ENCODE measurements around the gene PRKAA2. TPM values are rescaled to one million over a fixed set of nuclear protein-coding genes. Genes with fewer than 3 reads are reported as not detected.

Gene PRKAA2
- total RNA-seq, 1 donor from 2014 or later = 81.1 TPM

DNA sequence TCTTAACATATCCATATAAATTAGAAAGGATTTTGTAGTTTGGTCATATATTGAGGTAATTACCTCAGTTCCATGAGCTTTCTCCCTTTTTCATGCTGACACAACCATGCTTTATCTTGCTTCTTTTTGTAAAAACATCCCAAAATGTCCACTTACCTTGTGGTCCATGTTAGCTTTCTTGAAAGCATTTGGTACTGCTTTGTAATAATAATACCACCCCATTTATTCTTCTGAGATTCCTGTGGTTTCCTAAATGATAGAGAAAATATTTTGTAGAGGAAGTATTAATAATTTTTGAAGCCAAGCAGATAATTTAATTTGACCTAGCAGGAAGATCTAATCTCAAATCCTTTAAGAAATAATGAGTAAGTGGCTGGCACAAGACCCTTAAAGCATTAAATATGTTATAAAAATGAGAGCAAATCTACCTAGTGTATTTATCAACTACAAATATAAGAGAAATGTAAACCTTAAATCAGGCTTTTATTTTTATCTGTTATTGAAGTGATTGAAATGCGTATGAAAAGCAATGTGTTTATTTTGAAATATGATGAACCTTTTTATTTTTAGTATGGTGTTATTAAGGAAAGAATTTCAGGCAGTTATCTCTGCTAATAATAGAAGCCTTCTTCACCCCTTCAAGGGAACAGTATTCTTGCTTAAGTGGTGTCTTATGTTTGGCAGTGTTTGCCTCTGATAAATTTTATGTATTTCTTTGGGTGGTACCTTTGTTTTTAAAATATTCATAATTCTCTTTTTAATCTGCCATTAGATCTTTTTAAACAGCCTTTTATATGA lies 9.2 kb downstream of the PRKAA2 start:
- DNase-seq = peak; percentile 24

DNA sequence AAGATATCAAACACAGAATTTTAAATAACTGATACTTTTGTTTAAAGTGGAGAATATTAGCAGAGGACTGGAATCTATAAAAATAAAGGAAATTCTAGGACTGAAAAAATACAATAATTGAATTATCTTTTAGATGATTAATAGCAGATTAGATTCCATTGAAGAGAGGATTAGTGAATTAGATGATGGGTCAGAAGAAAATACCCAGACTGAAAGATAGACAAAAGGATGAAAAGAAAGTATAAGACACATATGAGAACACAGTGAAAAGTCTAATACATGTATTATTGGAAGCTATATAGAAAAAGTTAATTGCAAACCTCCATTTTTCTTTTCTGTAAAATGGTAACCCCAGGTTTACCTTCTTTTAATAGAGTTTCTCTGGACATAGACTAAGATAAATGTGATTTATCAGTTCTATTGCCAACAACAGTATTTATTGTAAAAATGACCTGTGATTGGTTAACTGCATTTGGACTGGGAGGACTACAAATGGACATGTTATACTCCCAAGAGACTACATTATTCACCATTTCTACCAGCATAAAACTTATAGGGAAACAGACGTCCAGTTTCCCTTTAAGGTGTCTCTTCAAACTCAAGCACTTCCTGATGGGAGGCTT lies 11.0 kb downstream of the PRKAA2 start:
- no peak for DNase-seq

DNA sequence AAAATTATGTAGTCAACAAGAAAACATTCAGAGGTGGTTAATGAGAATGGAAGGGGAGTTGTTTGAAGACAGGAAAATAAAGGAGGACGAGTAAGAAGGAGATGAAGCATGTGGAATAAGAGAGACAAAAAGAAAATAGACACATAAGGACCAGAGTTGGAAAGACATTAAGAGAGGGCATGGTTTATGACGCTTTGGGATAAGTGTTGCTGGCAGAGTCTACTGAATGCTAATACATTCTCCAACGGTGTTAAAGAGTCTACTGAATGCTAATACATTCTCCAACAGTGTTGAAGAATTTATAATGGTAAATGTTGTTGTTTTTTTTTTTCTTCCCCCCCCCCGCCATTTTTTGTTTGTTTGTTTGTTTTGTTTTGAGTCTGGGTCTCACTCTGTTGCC lies 13.1 kb downstream of the PRKAA2 start:
- no peak for DNase-seq

DNA sequence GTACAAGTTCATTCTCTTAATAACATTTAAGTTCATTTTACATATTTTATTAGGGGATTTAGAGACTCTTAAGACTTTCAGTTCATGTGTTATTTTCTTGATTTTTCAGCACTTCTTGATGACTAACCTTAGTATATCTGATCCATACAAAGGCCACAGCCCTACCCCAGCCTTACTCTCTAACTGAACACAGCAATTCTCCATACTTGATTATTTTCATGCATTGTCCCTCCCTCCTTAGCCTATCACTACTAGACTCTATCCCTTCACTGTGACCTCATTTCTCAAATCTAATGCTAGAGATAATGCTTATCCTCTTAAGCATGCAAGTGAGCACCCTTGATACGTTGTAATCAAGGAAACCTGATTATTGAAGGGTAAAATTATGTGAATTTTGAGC lies 15.2 kb downstream of the PRKAA2 start:
- no peak for DNase-seq

DNA sequence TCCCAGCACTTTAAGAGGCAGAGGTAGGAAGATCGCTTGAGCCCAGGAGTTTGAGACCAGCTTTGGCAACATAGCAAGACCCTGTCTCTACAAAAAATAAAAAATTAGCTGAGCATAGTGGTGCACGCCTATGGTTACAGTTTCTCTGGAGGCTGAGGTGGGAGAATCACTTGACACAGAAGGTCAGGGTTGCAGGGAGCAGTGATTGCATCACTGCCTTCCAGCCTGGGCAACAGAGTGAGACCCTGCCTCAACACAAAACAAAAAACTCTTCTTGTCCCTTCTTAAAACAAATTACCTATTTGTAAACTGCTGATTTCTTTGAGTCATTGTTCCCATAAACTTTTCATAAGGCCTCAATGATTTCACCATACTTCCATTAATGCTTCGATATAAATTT lies 18.7 kb downstream of the PRKAA2 start:
- no peak for DNase-seq

DNA sequence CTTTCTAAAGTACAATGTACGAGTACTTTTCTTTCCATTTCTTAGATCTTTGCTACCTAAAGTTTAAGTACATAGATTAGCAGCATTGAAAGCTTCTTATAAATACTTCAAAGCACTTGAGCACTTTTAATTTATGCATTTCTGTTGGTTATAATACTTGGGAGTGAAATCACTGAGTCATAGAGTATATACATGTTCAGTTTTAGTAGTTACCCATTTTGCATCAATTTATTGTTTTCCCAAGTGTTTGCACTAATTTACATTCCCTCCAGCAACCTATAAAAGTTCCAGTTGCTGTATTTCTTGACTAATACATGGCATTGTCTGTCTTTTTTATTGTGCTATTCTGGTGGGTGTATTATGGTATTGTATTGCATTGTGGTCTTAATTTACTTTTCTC lies 20.3 kb downstream of the PRKAA2 start:
- no peak for DNase-seq

DNA sequence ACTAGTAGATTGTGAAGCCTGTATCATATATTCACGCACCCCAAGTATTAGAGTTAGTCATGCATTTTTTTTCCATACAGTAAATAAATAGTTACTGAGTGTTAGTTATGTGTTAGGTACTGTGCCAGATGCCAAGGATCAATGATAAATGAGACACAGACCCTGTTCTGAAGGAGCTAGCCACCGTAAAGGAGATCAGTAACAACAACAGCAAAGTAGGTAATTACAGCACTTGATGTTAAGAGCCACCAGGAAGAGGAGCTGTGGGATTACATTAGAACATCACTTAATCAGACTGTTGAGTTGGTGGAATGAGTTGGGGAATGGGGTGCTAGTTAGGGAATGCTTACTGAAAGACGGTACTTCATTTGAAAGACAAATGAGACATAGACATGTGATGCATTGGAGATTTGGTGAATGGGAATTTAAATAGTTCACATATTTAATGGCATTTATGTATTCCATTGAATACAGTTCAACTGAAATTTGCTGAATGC lies 21.0 kb downstream of the PRKAA2 start:
- DNase-seq = no peak

DNA sequence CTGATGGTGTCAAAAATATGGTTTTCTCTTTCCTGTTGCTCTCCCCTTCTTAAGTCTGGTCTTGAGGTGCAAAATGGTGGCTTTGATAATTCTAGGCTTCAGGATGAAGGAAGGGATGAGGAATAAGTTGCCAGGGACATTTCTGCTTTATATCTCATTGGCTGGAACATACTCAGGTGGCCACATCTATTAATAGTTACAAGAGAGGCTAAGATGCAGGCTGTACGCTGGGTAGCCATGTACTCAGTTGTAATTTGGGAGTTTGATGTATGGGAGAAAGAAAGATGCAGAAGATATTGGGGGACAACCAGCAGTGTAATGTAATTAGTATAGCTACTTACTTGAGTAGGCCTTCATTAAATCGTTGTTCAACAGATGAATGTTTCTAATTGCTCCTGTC lies 25.2 kb downstream of the PRKAA2 start:
- DNase-seq = no peak

DNA sequence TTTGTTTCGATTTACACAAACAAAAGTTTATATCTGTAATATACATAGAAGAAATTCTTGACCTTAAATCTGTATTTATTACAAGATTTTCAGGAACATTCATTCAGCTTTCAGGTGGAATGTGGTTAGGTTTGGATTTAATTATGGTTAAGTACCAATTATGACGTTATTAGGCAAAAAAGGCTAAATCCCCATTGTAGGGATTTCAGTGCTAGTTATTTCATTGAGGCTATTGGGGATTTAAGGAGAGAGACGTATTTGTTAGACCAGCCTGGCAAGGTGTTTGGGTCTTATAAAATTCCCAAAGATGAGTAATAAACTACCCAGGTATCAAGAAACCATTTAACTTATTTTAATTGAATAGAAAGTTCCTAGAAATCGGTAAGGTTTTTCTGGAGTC lies 26.0 kb downstream of the PRKAA2 start:
- DNase-seq = no peak

DNA sequence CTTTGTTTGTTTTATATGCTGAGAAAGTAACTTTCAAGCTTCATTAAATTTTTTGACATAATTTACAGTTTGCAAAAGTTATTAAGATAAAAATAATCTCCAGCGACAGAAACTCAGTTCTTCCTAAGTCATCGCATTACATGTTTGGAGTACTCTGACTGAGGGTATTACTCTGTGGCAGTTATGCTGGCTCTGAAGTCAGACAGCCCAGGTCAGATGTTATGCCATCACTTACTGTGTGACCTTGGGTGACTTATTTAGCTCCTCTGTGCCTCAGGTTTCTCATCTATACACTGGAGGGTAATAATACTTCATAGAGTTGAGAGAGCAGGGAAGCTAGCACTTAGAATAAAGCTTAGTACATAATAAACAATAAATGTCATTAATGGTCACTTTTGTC lies 26.4 kb downstream of the PRKAA2 start:
- no peak for DNase-seq

DNA sequence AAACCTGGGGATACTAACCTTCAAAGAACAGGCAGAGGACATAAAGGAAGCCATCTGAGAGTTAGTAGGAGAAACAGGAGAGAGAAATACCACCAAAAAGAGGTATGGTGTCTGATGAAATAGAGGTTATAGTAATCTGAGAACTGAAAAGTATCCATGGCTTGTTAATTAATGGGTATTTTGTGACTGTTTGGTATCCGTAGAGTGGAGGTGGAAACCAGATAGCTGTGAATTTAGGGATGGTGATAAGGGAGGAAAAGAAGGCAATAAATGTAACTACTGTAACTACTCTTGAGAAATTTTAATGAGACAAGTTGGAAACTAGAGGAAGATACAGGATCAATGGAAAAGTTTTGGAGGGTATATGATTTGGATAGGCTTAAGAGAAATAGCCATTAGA lies 27.5 kb downstream of the PRKAA2 start:
- no peak for DNase-seq

DNA sequence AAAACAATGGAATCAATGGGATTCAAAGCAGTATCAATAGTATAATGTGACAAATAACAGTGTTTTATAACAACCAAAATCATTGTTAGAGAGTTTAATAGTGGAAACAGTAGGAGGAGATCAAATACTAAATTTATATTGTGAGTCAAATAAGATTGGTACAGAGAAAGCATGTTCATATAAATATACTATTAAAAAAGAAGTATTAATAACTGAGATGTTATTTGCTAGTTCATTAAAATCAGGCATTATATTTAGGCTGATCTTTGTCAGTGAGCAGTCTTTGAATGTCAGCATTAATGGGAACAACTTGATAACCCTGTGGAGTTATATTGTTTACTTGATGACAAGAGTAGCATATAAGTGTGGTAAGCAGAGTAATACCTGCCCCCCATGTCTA lies 30.6 kb downstream of the PRKAA2 start:
- no peak for DNase-seq

DNA sequence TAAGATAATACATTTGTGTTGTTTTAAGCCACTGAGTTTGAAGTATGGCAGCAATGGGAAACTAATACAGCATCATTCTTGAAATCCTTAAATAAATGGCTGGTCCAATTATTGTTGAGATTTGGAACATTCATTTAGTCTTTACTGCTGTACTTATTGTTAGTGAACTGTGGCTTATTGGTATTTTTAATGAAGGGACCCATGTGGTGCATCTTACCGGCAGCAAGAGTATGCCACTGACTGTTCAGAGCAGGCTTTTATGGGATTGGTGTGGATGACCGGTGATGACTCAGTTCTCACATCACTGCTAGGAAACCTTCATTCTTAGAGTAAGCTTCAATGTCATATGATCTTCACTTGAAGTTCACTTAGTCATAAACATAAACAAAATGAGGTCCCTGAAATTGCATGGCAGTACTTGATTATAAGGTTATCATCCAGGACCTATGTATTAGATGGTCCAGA lies 31.5 kb downstream of the PRKAA2 start:
- no peak for DNase-seq

DNA sequence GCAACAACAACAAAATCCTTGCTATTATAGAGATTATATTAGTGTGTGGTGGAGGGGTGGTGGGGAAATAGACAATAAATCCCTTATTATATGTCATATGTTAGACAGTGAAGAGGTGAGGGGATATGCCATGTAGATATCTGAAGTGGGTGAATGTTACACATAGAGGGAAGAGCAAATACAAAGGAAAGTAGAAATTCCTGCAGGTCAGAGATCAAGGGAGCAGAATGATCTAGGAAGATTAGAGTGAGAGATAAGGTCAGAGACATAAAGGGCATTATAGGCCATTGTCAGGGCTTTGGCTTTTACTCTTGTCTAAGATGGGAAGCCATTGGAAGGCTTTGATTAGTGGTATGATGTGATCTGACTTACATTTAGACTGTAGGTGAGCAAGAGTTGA lies 38.5 kb downstream of the PRKAA2 start:
- DNase-seq = no peak

DNA sequence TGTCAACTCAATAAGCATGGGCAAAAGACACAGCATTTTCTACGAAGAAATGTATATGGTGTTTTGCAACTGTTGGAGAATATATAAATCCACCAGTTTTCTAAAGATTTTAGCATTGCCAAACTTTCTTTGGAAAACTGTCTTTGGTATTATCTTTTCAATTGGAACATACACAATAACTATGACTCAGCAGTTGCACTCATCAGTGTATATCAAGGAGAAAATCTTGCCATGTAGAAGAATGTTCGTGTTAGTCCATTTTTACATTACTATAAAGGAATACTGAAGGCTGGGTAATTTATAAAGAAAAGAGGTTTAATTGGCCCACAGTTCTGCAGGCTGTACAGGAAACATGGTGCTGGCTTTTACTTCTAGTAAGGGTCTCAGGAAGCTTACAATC lies 41.1 kb downstream of the PRKAA2 start:
- DNase-seq = no peak

DNA sequence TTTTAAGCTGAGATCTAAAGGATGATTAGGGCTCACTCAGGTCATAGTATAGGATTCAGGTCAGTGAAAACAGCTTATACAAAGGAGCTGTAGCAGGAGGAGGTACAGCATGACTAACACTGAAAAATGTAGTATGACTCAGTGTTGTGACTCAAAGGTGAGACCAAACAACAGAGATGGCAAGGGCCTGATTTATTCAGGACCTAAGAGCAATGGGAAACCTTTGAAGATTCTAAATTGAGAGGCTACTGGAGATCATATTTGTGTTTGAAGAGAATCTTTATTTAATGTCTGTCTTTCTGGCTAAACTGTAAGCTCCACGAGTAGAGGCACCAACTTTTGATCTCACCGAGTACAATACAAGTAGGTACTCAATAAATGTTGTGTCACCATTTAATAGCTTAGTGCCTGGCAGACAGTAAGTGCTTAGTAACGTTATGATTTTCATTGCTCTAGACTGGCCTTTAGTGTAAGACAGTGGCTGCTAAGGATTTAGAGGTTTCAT lies 43.5 kb downstream of the PRKAA2 start:
- no peak for DNase-seq

DNA sequence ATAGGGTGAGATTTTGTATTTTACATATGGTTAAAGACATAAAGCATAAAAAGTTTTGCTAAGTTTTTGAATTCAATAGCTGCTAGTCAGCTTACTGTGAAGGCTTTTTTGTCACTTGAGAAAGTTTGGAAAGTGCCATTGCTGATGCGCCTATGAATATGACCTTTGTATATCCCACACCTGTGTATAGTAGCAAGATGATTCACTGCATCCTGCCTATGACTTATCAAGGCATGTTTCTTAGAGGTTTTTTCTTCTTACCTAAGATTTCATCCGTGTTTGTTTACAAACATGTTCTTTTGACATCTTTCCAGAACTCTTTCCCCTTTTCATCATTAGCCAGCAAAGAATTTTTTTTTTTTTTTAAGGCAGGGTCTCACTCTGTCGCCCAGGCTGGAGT lies 51.5 kb downstream of the PRKAA2 start:
- no peak for DNase-seq

DNA sequence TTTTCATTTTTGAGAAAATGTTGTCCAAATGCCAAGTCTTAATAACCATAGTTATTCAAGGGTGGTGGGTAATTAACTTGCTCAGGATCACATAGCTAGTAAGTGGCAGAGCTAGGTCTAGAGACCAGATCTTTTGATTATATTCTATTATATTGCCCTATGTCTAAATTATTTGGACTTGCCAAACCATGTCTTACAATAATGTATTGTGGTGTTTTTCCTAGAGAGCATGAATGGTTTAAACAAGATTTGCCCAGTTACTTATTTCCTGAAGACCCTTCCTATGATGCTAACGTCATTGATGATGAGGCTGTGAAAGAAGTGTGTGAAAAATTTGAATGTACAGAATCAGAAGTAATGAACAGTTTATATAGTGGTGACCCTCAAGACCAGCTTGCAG lies 58.6 kb downstream of the PRKAA2 start:
- no peak for DNase-seq

DNA sequence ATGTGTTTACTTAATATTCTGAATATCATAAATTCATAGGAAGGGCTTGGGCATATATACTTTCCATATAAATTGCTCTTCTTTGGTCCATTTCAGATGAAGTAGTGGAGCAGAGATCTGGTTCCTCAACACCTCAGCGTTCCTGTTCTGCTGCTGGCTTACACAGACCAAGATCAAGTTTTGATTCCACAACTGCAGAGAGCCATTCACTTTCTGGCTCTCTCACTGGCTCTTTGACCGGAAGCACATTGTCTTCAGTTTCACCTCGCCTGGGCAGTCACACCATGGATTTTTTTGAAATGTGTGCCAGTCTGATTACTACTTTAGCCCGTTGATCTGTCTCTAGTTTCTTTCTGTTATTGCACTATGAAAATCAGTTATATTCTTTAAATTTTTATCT lies 62.3 kb downstream of the PRKAA2 start:
- no peak for DNase-seq

DNA sequence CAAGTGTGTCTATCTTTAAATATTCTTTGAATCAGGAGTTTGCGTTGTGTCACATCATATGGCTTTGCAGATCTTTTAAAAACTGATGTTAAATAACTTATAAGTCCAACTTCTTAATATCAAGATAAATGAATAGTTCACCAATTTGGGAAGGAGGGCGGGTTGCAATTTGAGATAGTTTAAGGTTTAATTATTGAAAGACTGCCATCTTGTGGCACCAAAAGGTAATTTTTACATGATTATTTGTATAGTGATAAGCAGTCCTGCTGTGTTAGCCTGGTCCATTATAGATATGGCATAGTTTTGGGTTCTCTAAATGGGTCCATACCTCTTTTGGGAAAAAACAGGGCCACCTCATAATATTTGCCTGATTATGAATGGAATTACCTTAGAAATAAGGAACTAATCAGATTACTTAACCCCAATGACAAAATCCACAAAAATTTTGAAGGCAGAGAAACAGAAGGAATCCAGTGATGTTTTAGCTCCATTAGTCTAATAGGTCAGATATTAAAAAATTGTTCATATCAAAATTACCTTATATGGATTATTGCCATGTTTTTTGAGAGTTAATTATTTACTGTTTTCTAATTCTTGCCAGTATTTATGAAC lies 64.3 kb downstream of the PRKAA2 start:
- DNase-seq = peak; percentile 81

DNA sequence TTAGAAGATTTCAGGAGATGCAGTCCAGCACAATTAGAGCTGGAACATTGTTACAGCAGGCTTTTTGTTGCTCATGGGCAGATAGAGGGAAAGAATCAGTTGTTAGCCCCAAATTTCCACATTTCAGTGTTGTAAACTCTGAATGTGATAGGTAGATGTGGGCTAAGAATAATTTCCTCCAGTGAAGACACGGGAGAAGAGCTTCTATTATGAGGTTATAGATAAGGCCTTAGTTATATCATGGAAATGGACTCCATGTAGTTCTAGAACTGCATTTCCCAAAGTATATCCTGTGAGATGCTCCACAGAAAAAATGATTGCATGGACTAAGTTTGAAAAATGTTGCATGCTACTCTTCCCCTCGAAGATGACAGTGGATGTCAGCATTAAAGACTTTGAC lies 64.9 kb downstream of the PRKAA2 start:
- no peak for DNase-seq

DNA sequence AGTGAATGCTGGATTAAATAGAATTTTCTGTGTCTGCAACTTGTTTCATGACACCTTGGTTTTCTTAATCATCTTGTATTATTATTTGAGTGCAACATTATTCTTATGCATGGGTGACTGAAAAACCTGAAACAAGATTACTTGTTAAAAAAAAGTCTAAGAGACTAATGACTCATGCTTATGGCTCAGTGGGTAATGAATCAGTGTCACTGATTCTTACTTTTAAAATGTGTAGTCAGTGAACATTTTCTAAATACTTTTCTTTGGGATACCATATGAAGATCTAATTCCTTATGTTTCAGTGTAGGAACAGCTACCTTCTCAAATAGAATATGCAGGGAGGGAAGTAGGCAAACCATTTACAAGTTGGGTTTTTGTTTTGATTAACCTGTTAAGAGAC lies 65.5 kb downstream of the PRKAA2 start:
- DNase-seq = no peak

DNA sequence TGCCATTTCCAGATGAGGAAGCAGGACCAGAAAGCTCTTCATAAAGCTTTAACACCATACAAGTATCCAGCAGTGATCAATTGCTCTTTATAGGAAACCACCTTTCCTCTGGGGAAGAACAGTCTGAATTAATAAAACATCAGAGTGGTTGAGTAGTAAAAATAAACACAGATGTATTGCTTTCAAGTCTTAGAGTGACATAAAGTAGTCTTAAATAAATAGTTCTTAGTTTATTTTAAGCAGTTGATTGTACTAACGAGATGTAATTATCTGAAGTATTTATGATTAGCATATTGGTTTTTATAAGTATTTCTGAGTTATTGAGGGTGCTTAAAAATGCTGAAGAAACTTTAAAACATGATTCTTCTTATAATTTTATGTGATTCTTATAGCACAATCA lies 67.0 kb downstream of the PRKAA2 start:
- no peak for DNase-seq

Data from tongue (tissue), 2 donors.